Left colon (tissue), 2 donors: ENCODE measurements around the gene DNM1. TPM values are rescaled to one million over a fixed set of nuclear protein-coding genes. Genes with fewer than 3 reads are reported as not detected.
A peak's percentile ranks its signal among the peaks of the same experiment; 100 is the strongest.

Source experiments
- ATAC-seq: fragments of 200-7000 bp; cut with Tn5 transposase; one replicate; pipeline ENCODE4 v1.9.1; 2020; ENCODE audit warnings: mild to moderate bottlenecking, moderate library complexity
- DNase-seq, 2 donors: peaks; one replicate each; pipeline ENCODE4 v3.0.0-alpha.2; 2020
- intact Hi-C, 2 donors: fragments of 100-400 bp; cut with DNase I in 1 of 2; cut with micrococcal nuclease in 1 of 2; formaldehyde crosslinking; loops; one replicate each; pipeline versions ENCODE4 v1.11.2 to v1.14.0; 2022; cut with DNase I, micrococcal nuclease
- microRNA-seq, 2 donors: library from miRNA; unstranded; fragments of <30 nt; microRNA quantifications; one replicate each; pipeline versions ENCODE4 v1.1.0 to v1.2.0, GENCODE V29; 2020
- total RNA-seq, 2 donors: library from RNA; stranded (reverse); fragmentation: NEBNext Ultra II Directional; extraction: Animal tissue kit (Norgen Biotek cat#: 25700); gene quantifications; one replicate each; pipeline ENCODE4 v1.2.1, GENCODE V29; 2021
- donor health status: DM: no; HTN: no; CAD: no.
- donor health status: DM: yes; HTN: yes; CAD: no.

Gene DNM1
- total RNA-seq, 2 donors from 2014 or later = 3.8 to 7.8 TPM

DNA sequence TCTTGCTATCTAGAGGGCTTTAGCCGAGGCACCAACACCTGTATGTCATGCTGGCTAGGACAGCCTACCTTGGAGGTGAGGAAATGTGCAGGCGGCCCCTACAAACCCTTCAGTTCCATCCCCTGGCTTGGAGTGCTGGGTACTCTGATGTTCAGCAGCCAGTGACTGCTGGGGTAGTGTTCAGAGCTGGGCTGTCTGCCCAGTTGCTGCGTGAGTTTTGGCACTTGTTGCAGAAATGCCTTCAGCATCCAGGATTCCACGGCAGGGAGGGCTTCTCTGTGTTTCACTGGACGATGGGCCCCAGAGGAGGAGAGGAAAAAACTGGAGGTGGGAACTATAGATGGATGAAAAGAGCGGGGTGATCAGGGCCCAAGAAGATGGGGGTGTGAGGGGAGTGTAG lies 83.3 kb downstream of the DNM1 start:
- ATAC-seq (no peak), DNase-seq (no peak)
- intact Hi-C loops = no loop called here

DNA sequence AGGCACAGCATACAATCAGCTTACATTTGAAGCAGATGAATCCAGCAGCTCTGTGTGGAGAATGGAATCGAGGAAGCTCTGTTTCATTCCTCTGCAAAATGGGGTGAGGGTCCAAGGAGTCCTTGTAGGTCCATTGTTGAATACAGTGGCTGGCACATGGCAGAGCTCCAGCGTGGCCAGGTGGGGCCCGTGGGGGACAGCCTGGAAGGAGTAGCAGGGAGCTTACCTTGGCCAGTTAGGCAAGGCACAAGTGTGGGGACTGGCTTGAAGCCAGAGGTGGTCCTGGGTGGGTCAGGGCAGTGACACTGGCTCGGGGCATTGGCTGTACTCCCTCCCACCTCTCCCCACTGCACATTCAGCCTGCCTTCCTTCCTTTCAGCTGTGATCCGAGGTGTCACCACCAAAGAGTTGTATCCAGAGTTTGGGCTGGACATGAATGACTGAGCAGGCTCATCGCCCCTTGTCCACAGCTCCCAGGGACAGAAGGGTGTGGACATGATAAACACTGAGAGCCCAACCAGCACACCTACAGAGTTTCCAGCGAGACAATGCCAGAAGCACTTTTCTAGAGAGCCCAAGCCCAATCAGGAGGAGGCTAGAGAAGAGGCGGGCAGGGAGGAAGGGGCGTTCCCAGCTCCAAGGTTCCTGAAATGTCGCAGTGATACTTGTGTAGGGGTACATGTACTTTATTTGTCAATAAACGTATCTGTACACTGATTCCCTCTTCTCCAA lies 85.3 kb downstream of the DNM1 start:
- intact Hi-C loops = no loop called here
- ATAC-seq = no peak
- no peak for DNase-seq

DNA sequence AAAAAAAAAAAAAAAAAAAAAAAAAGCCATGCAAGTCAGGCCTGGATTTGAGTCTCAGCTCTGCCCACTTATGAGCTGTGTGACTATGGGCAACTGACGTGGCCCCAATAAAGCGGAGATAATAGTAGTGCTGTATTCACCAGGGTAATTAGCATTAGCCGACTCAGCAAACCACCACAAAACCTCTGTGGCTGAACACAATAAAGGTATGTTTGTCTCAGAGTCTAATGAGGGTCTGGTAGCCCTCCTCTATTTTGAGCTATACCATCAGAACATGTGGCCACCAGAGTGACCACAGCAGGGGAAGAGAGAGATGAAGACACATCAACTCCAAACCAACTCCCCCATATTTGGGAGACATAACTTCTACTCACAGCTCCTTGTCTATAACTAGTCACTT lies 88.8 kb downstream of the DNM1 start:
- ATAC-seq = no peak
- intact Hi-C loops = no loop called here
- no peak for DNase-seq

DNA sequence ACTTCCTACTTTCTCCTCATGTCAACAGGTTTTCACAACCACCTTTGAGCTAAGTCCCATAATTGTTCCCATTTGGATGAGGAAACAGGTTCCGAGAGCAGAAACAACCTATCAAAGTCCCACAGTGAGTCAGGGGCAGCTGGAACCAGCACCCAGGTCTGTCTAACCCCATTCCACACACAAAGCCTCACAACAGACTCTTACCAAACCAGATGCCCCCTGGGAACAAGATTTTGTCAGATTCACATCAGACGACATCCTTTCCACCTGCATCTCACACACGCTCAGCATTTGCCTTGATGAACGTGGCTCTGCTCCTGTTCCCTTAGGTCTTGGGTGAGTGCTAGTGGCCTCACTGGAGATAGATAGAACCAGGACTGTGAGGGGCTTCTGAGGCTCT lies 89.9 kb downstream of the DNM1 start:
- no peak for ATAC-seq
- intact Hi-C loops = no loop called here
- no peak for DNase-seq

DNA sequence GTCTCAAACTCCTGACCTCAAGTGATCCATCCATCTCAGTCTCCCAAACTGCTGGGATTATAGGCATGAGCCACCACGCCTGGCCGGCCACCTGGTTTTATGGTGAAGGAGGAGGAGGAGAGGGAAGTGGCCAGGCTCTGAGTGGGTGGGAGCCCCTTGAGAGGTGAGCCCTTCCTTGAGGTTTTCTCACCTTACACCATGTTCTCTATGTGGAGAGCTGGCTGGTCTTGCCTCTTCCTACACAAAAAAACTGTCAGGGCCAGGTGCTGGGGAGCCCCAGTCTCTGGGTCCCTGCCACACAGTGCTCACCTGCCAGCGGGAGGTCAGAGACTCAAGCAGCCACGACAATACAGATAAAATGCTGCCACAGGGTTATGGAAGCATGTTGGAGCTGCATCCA lies 91.0 kb downstream of the DNM1 start:
- intact Hi-C loops = no loop called here
- DNase-seq (no peak), ATAC-seq (no peak)

DNA sequence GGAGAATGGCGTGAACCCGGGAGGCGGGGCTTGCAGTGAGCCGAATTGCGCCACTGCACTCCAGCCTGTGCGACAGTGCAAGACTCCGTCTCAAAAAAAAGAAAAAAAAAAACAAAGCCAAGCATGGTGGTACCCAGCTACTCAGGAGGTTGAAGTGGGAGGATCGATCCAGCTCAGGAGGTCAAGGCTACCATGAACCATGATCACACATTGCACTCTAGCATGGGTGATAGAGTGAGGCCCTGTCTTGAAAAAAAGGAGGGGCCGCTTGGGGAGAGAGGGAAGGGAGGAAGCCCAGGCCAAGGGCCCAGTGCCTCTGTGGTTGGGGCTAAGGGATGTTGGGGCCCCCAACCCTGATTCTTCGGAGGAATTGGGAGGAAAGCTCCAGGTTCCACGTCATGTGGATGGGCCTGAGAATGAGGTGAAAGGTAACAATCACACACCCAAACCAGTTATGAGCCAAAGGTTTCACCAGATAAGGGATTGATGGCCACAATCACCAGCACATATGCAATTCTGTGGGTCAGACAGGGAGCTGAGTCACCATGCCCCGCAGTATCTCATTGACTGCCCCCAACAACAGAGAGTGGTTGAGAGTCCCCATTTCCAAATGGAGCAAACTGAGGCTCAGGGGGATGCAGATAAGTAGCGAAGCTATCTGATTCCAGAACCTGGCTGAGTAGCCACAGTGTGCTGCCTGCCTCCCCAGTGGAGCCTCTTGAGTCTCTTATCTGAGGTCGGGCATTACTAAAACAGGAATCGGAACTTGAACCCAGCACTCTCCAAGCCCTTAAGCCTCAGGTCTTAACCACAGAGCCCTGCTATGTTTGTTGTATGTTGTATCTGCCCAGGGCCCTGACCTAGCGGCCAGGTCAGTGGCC lies 93.4 kb downstream of the DNM1 start:
- peak; percentile 82 for ATAC-seq
- DNase-seq = peak; percentile 28 to 55
- intact Hi-C loops = no loop called here

DNA sequence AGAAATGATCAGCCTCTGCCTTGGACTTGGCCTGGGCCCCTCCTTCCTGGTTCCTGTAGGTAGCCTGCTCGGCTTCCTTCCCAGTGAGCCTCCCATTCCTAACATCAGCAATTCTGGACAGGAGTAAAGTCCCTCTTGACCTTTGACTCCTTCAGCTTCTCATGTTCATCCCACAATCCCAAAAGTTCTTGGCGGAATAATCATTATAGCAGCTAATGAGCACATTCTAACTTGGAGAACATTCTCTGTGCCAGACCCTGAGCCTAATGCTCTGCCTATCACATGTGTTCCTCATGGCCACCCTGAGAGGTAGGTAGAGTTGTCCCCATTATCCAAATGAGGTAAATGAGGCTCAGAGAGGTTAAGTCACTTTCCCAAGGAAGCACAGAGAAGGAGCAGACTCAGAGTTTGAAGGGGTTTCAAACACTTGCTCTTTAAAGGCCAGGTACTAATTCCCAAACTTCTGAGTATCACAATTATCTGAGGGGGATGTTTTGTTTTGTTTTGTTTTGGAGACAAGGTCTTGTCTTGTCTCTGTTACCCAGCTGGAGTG lies 94.1 kb downstream of the DNM1 start:
- ATAC-seq (peak; percentile 28), DNase-seq (no peak)
- intact Hi-C loops = no loop called here

DNA sequence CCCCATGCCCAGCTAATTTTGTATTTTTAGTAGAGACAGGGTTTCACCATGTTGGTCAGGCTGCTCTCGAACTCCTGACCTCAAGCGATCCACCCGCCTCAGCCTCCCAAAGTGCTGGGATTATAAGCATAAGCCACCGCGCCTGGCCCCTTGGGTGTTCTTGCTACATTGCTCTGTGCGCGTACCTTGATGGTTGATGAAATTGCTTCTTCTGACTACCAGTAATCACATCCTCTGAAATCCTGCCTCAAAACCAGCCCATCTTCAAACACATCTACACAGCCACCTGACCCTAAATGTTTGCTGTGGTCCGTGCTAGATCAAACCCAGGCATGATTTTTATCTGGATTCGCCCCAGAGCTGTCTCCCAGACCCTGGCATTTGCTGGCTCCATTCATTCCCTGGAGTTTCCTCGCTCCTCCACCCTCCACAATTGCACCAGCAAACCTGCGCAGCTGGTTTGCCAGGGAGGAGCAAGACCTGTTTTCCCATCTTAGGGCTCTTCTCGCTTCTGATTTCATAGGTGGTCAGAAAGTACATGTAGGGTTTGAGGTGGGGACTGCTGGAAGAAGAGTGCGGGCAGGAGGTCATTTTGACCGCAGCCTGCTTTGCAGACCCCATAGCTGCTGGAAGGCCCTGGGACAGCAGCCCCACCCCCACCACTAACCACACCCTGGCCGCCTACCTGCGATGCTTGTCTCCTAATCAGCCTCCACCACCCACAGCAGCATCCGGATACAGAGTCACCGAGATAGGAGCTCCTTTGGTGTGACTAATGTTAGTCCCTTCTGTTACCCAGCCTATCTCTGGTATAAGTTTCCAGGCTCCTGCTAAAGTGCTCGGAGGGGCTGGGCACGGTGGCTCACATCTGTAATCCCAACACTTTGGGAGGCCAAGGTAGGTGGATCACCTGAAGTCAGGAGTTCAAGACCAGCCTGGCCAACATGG lies 95.6 kb downstream of the DNM1 start:
- peak; percentile 23 for ATAC-seq
- DNase-seq = peak in 1 of 2 donors; percentile 36
- intact Hi-C loops = no loop called here

DNA sequence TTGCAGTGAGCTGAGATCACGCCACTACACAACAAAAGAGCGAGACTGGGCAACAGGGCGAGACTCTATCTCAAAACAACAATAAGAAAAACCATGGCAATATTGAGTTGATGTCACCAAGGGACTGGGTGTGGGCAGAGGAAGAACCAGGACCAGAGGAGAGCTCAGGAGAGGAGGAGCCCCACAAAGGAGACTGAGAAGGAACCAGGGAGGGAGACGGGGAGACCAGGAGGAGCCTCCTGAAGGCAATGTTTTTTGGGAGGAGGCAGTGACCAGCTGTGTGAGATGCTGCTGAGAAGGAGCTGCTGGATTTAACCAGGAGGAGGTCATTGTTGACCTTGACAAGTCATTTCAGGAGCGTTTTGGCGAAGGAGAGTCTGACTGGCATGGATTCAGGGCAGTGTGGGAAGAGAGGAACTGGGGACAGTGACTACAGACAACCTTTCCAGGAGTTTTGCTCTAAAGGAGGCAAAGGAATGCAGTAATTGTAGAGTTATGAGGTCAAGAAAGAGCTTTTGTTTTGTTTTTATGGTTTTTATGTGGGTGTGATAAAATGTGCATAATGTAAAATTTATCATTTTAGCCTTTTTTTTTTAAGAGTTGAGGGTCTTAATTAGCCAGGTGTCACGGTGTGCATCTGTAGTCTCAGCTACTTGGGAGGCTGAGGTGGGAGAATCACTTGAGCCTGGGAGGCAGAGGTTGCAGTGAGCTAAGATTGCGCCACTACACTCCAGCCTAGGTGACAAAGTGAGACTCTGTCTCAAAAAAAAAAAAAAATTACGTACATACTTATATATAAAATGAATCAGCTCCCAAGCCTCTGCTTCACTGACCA lies 101.2 kb downstream of the DNM1 start:
- DNase-seq (no peak), ATAC-seq (peak; percentile 14)
- intact Hi-C loops = no loop called here

Small RNA genes within 50 kb of the gene (microRNA-seq; reads per million reads assigned to microRNA genes)
- 521 to 1,049 reads per million in 2 donors for gene MIR199B
- gene MIR3154 = 1.6 to 4.1 reads per million in 2 donors

Other genes with a start within 250 kb of the DNM1 start
- gene EEIG1, start 222.4 kb upstream of the DNM1 start, total RNA-seq = 100 to 1,000 TPM; 157 to 175 TPM
- 10 to 100 TPM in 1 of 2 donors, 1 to 10 TPM in 1; 10.0 to 10.5 TPM for gene NAIF1, start 136.1 kb upstream of the DNM1 start, total RNA-seq
- gene SLC25A25, start 135.1 kb upstream of the DNM1 start, total RNA-seq = 10 to 100 TPM; 20.5 to 26.2 TPM
- 100 to 1,000 TPM in 1 of 2 donors, 10 to 100 TPM in 1; 84.2 to 113 TPM for gene PTGES2, start 75.7 kb upstream of the DNM1 start, total RNA-seq
- 100 to 1,000 TPM in 1 of 2 donors, 10 to 100 TPM in 1; 12.3 to 358 TPM for gene LCN2, start 53.9 kb upstream of the DNM1 start, total RNA-seq
- gene BBLN, start 43.1 kb upstream of the DNM1 start, total RNA-seq = 10 to 100 TPM; 35.6 to 50.5 TPM
- 100 to 1,000 TPM in 1 of 2 donors, 10 to 100 TPM in 1; 88.9 to 103 TPM for gene CIZ1, start 11.8 kb upstream of the DNM1 start, total RNA-seq
- 100 to 1,000 TPM in 1 of 2 donors, 10 to 100 TPM in 1; 83.6 to 104 TPM for gene GOLGA2, start 72.6 kb downstream of the DNM1 start, total RNA-seq
- gene SWI5, start 72.9 kb downstream of the DNM1 start, total RNA-seq = 10 to 100 TPM; 11.0 to 13.2 TPM
- 10 to 100 TPM; 22.5 to 28.7 TPM for gene TRUB2, start 119.1 kb downstream of the DNM1 start, total RNA-seq
- 10 to 100 TPM; 51.1 to 64.4 TPM for gene COQ4, start 119.5 kb downstream of the DNM1 start, total RNA-seq
- 10 to 100 TPM; 46.0 to 58.2 TPM for gene SLC27A4, start 137.1 kb downstream of the DNM1 start, total RNA-seq
- 10 to 100 TPM; 50.9 to 69.3 TPM for gene URM1, start 168.0 kb downstream of the DNM1 start, total RNA-seq
- 1 to 10 TPM; 2.9 to 9.2 TPM for gene CERCAM, start 217.5 kb downstream of the DNM1 start, total RNA-seq